Right lobe of liver (tissue), 6 donors: ENCODE results near the gene MYLK2. TPM values are rescaled to one million over a fixed set of nuclear protein-coding genes. Genes with fewer than 3 reads are reported as not detected.

Experiments used
- ATAC-seq, 4 donors: fragments of 200-7000 bp; cut with Tn5 transposase; one replicate each; pipeline ENCODE4 v1.9.1; 2020; ENCODE audit warnings: mild to moderate bottlenecking in 4 of 4, moderate library complexity in 4 of 4
- DNase-seq, 3 donors: peaks; one replicate each; pipeline ENCODE4 v3.0.0-alpha.2; 2020
- H3K27ac ChIP-seq, 3 donors: fragments of 200-600 bp; one replicate each; pipeline ENCODE4 v1.8.0; 2022
- H3K27me3 ChIP-seq, 2 donors: fragments of 200-600 bp; one replicate each; pipeline ENCODE4 v1.8.0; 2022
- H3K36me3 ChIP-seq, 4 donors: fragments of 200-600 bp; sonication (generic) in 1 of 4; one replicate each; pipeline versions ENCODE4 v1.5.1 to v1.8.0; 2017 to 2022; ENCODE audit warnings: control low read depth in 1 of 4
- H3K4me1 ChIP-seq, 4 donors: fragments of 200-600 bp; sonication (generic) in 1 of 4; one replicate each; pipeline versions ENCODE4 v1.5.1 to v1.8.0; 2017 to 2022; ENCODE audit warnings: control low read depth in 1 of 4
- H3K4me3 ChIP-seq, 3 donors: fragments of 200-600 bp; one replicate each; pipeline ENCODE4 v1.8.0; 2022
- H3K9me3 ChIP-seq, 4 donors: fragments of 200-600 bp; sonication (generic) in 1 of 4; one replicate each; pipeline versions ENCODE4 v1.5.1 to v1.8.0; 2017 to 2022; ENCODE audit warnings: control low read depth in 1 of 4
- POLR2A ChIP-seq: fragments of 450-650 bp; IDR thresholded peaks from one replicate; pipeline ENCODE4 v1.6.1; 2017; ENCODE audit warnings: antibody characterized with exemption, mild to moderate bottlenecking
- WGBS: methylation state at CpG from one replicate; pipeline ENCODE4 v1.1.6; 2018; ENCODE audit warnings: low coverage, low lambda C conversion rate; ENCODE audit not compliant: insufficient coverage; ENCODE audit errors: missing lambda C conversion rate; 5-methylcytosine and 5-hydroxymethylcytosine counted together
- intact Hi-C, 2 donors: fragments of 100-400 bp; cut with DNase I; formaldehyde crosslinking; loops; one replicate each; pipeline versions ENCODE4 v1.11.2 to v1.14.1; 2022
- total RNA-seq, 6 experiments: library from RNA; depleted of rRNA in 2 of 6; stranded (reverse); fragments of >200 nt in 2 of 6; fragmentation: NEBNext Ultra II Directional in 3 of 6; extraction: Animal tissue kit (Norgen Biotek cat#: 25700) in 3 of 6; gene quantifications; one replicate each; pipeline versions ENCODE4 v1.1.0 to v1.2.4, GENCODE V29; 2016 to 2023
- TF ChIP-seq, protein P1 (sequence below), 4 donors: fragments of 200-600 bp in 3 of 4; fragments of 450-650 bp in 1 of 4; IDR thresholded peaks; one replicate each; pipeline versions ENCODE4 v1.5.1 to v1.8.0; 2016 to 2022; ENCODE audit warnings: antibody characterized with exemption in 4 of 4, mild to moderate bottlenecking in 2 of 4
- donor health status: DM: no; HTN: yes; CAD: no.
- donor health status: DM: no; HTN: no; CAD: no.
- donor health status: DM: no; HTN: no; CAD: no.
- donor health status: DM: no; HTN: yes; CAD: no.
- donor health status: DM: no; HTN: yes; CAD: no.

The MYLK2 gene
- total RNA-seq, 6 experiments from 2014 or later = not detected

DNA sequence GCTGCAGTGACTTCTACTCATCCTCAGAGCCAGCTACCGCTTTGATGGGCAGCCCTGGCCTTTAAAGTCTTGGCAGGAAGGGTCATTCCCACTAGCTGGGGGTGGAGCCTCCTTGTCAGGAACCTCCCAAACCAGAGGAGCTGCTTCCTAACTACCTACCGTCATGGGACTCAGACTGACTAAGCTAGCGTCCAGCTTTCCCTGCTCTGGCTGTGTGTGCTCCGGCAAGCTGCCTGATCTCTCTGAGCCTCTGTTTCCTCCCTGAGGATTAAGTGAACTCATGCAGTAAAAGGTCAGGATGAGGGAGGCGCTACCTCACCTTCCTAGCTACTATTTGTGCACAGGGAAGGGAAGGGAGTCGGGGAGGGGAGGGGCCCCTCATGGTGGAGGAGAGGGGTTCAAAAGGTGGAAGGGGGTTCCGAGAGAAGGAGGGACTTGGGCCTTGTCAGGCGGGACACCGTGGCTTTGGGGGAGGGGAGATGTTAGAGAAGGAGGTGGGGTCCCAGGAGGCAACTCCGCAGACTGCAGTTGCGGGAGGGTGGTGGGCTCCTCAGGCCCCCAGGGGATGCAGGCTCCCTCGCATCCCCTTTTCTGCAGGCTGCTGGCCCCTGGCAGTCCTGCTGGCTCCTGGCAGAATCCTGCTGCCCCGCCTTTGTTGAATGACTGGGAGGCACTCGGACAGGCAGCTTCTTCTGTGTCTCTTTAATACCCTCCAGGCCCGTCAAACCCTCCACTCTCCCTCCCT is 41.4 kb downstream of the MYLK2 start:
- H3K4me1 ChIP-seq = peaks cover 0 to 10% (median 0%) of the 10 kb centered on the region in 4 donors
- DNase-seq = peak in 1 of 3 donors; percentile 39
- TF ChIP-seq, protein P1, sequence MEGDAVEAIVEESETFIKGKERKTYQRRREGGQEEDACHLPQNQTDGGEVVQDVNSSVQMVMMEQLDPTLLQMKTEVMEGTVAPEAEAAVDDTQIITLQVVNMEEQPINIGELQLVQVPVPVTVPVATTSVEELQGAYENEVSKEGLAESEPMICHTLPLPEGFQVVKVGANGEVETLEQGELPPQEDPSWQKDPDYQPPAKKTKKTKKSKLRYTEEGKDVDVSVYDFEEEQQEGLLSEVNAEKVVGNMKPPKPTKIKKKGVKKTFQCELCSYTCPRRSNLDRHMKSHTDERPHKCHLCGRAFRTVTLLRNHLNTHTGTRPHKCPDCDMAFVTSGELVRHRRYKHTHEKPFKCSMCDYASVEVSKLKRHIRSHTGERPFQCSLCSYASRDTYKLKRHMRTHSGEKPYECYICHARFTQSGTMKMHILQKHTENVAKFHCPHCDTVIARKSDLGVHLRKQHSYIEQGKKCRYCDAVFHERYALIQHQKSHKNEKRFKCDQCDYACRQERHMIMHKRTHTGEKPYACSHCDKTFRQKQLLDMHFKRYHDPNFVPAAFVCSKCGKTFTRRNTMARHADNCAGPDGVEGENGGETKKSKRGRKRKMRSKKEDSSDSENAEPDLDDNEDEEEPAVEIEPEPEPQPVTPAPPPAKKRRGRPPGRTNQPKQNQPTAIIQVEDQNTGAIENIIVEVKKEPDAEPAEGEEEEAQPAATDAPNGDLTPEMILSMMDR (IDR thresholded peaks at IDR 0.05) = no peak
- TF ChIP-seq POLR2A = no peak
- H3K9me3 ChIP-seq = no peaks in the 10 kb centered on the region
- ATAC-seq = peak in 3 of 4 donors; percentile 21 to 35 (median 33)
- peak overlapping the region in 2 of 3 donors; percentile 41 to 54 for H3K4me3 ChIP-seq
- intact Hi-C loops = no loop called here
- no peaks in the 10 kb centered on the region for H3K36me3 ChIP-seq
- WGBS = 15% methylated on average over 10 of the region's 15 CpGs
- H3K27ac ChIP-seq = no peak overlapping the region
- H3K27me3 ChIP-seq = peaks cover 0 to 9% of the 10 kb centered on the region in 2 donors

DNA sequence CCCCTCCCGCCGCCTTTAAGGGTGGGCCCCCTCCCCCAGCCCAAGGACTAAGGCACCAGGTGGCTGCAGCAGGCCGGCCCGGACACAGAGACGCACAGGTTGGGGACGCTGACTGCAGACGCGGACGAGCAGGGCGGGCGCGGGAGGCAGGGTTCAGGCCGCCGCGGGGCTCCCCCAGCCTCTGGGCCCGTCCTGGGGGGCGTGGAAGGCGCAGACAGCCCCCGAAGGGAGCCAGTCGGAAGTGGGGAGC is 41.9 kb downstream of the MYLK2 start:
- DNase-seq = peak in 1 of 3 donors; percentile 55
- no peaks in the 10 kb centered on the region for H3K36me3 ChIP-seq
- peaks cover 0 to 9% of the 10 kb centered on the region in 2 donors for H3K27me3 ChIP-seq
- peak overlapping the region; percentile 34 to 54 (median 41) for H3K4me3 ChIP-seq
- intact Hi-C loops = no loop called here
- TF ChIP-seq, protein P1 (IDR thresholded peaks at IDR 0.05) = no peak
- no peak for TF ChIP-seq POLR2A
- 3% methylated on average over 7 of the region's 20 CpGs for WGBS
- H3K4me1 ChIP-seq = peaks cover 0 to 10% (median 0%) of the 10 kb centered on the region in 4 donors
- H3K27ac ChIP-seq = no peak overlapping the region
- no peaks in the 10 kb centered on the region for H3K9me3 ChIP-seq
- peak; percentile 3 to 24 (median 14) for ATAC-seq

DNA sequence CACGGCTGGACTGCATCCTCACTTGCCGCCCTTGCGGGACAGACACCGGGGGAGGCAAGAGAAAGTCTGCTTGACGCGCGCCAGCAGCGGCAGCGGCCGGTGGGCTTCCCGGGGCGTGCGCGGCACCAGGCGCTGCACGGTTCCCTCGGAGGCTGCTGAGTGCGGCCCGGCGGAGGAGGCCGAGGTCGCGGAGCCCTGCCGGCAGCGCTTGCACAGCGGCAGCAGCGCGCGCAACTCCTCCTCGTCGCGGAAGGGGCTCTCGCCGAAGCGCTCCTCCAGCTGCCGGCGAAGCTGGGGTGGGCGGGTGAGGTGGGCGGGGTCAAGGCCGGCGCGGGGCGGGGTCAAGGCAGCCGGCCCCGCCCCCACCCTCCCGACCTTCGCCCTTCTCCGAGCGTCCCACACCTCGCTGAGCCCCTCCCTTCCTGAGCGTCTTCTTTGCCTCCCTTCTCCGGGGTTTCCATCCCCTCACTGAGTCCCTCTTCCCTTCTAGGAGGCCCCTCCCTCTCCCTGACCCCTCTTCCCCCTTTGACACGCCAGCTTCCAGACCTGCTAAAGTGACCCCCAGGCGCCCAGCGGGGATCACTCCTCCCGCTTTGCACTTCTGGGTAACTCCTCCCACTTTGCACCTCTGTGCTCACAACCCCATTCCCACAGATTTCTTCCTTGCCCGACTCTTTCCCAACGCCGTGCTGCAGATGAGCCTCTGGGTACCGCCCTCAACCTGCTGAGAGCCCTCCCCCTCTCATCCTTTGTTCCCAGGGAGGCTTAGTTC is 42.4 kb downstream of the MYLK2 start:
- Histone ChIP-seq H3K27ac (no peak overlapping the region), H3K27me3 (peaks cover 0 to 9% of the 10 kb centered on the region in 2 donors), H3K4me3 (peak overlapping the region; percentile 34 to 54 (median 41)), H3K36me3 (no peaks in the 10 kb centered on the region), H3K4me1 (peaks cover 0 to 10% (median 0%) of the 10 kb centered on the region in 4 donors), H3K9me3 (no peaks in the 10 kb centered on the region)
- ATAC-seq = peak; percentile 56 to 76 (median 74)
- TF ChIP-seq, protein P1 (IDR thresholded peaks at IDR 0.05) = no peak
- TF ChIP-seq POLR2A = no peak
- intact Hi-C loops = no loop called here
- peak in 2 of 3 donors; percentile 60 to 61 for DNase-seq
- 8% methylated on average over 20 of the region's 60 CpGs for WGBS

DNA sequence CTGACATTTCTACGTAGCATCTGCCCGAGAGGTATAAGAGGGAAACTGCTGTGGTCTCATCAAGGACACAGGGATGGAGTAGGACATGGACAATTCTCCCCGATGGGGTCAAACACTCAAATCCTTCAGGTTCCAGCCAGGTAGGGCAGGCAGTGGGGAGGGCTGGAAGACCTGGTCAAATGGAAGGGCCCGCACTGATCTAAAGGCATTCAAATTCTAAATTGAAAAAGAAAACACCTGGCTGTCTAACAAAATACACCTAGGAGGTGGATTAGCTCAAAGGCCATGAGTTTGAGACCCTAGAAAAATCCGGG is 43.0 kb downstream of the MYLK2 start:
- ATAC-seq = no peak
- Histone ChIP-seq H3K27me3 (peaks cover 0 to 9% of the 10 kb centered on the region in 2 donors), H3K4me3 (no peak overlapping the region), H3K4me1 (peaks cover 0 to 10% (median 0%) of the 10 kb centered on the region in 4 donors), H3K9me3 (no peaks in the 10 kb centered on the region), H3K27ac (no peak overlapping the region), H3K36me3 (no peaks in the 10 kb centered on the region)
- intact Hi-C loops = no loop called here
- TF ChIP-seq, protein P1 (IDR thresholded peaks at IDR 0.05) = no peak
- TF ChIP-seq POLR2A = no peak
- DNase-seq = no peak
- WGBS = 52% methylated on average over 4 of the region's 5 CpGs
